Nephron progenitor cell (in vitro differentiated cells): ENCODE measurements around the gene NFATC1.
A peak's percentile ranks its signal among the peaks of the same experiment; 100 is the strongest.

ENCODE experiments used
- DNase-seq: peaks from one replicate; pipeline ENCODE4 v3.0.0; 2021
- H3K27ac Mint-ChIP-seq: 2 replicates; pipeline ENCODE4 v1.8.0; 2021; ENCODE audit warnings: mild to moderate bottlenecking, moderate library complexity, mixed read lengths
- H3K27me3 Mint-ChIP-seq: 2 replicates; pipeline ENCODE4 v1.8.0; 2021; ENCODE audit warnings: mild to moderate bottlenecking, low read depth, mixed read lengths; ENCODE audit not compliant: poor library complexity
- H3K36me3 Mint-ChIP-seq: 2 replicates; pipeline ENCODE4 v1.8.0; 2021; ENCODE audit warnings: low read depth, mixed read lengths
- H3K4me1 Mint-ChIP-seq: 2 replicates; pipeline ENCODE4 v1.8.0; 2021; ENCODE audit warnings: mixed read lengths
- H3K4me3 Mint-ChIP-seq: 2 replicates; pipeline ENCODE4 v1.8.0; 2021; ENCODE audit warnings: mild to moderate bottlenecking, moderate library complexity, mixed read lengths
- H3K9me3 Mint-ChIP-seq: 2 replicates; pipeline ENCODE4 v1.8.0; 2021; ENCODE audit warnings: mild to moderate bottlenecking, moderate library complexity, mixed read lengths
- TF ChIP-seq, protein P1 (sequence below): fragments of 200-600 bp; sonication (generic); IDR thresholded peaks from 2 replicates; pipeline ENCODE4 v1.5.0; 2021; ENCODE audit warnings: antibody characterized with exemption

The NFATC1 gene

DNA sequence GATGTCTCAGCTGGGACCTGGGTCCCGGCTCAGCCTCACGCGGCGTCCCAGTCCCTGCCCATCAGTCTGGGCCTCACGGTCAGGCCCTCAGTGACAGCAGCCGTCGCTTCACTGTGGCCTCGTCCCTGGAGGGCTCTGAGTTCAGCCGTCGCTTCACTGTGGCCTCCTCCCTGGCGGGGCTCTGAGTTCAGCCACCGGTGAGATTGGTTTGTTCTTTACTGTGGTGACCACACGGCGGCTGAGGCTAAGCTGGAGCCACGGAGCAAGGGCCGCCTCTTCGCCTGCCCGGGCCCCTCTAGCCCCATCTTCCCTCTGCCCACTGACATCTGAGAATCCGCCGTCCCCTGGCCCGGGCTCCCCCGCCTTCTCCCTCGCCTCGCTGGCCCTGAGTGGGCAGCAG, 51.2 kb downstream of the NFATC1 start:
- DNase-seq = no peak

DNA sequence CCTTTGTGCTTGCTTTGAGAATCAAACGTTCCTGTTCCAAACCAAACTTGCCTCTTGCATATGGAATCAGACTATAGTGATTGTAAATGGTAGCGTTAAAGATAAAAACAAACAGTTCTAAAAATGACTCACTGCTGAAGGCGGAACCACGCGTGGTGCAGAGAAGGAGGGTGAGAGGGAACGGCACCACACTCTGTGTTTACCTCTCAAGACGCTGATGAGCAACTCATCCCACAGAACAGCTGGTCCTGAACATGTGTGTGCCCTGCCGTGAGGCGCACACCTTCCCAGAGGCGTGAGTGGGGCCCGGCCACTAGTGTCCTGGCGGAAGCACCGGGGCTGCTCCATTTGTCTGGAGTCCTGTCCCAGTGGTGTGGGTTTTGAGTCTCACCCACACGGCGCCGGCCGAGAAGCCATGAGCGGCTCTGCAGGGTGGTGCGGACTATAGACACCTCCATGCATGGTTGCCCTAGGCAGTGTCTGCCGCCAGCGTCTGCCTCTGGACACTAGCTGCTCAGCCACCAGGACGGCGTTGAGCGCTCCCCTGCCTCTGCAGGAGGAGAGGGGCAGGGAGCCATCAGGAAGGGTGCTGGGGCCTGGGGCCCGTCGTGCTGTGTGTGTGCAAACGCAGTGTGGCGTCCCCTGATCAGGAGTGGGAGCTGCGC, 52.1 kb downstream of the NFATC1 start:
- Mint-ChIP-seq H3K4me1 (peaks cover 55% of the 10 kb centered on the region), H3K27ac (no peak overlapping the region), H3K36me3 (no peaks in the 10 kb centered on the region), H3K27me3 (no peaks in the 10 kb centered on the region), H3K9me3 (no peaks in the 10 kb centered on the region), H3K4me3 (no peak overlapping the region)
- DNase-seq = no peak
- TF ChIP-seq, protein P1, sequence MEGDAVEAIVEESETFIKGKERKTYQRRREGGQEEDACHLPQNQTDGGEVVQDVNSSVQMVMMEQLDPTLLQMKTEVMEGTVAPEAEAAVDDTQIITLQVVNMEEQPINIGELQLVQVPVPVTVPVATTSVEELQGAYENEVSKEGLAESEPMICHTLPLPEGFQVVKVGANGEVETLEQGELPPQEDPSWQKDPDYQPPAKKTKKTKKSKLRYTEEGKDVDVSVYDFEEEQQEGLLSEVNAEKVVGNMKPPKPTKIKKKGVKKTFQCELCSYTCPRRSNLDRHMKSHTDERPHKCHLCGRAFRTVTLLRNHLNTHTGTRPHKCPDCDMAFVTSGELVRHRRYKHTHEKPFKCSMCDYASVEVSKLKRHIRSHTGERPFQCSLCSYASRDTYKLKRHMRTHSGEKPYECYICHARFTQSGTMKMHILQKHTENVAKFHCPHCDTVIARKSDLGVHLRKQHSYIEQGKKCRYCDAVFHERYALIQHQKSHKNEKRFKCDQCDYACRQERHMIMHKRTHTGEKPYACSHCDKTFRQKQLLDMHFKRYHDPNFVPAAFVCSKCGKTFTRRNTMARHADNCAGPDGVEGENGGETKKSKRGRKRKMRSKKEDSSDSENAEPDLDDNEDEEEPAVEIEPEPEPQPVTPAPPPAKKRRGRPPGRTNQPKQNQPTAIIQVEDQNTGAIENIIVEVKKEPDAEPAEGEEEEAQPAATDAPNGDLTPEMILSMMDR = no peak

More for the DNA sequence above, 51.2 kb downstream of the NFATC1 start:
- no peaks in the 10 kb centered on the region for H3K27me3 Mint-ChIP-seq
- no peaks in the 10 kb centered on the region for H3K36me3 Mint-ChIP-seq
- H3K4me1 Mint-ChIP-seq = peaks cover 57% of the 10 kb centered on the region
- no peak overlapping the region for H3K4me3 Mint-ChIP-seq
- peak overlapping the region; percentile 83 for H3K27ac Mint-ChIP-seq
- H3K9me3 Mint-ChIP-seq = no peaks in the 10 kb centered on the region
- TF ChIP-seq, protein P1 = no peak

DNA sequence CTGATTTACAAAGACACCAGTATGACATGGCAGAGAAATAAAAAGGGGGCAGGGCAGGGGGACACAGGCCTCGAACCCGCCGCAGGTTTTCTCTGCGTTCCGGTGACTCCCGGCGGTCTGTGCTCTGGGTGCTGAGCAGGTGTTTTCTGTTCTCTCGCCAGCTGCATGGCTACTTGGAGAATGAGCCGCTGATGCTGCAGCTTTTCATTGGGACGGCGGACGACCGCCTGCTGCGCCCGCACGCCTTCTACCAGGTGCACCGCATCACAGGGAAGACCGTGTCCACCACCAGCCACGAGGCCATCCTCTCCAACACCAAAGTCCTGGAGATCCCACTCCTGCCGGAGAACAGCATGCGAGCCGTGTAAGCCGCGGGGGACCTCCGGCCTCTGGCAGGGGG, 52.9 kb downstream of the NFATC1 start:
- Mint-ChIP-seq H3K27me3 (no peaks in the 10 kb centered on the region), H3K9me3 (no peaks in the 10 kb centered on the region), H3K27ac (no peak overlapping the region), H3K4me3 (no peak overlapping the region), H3K4me1 (peaks cover 47% of the 10 kb centered on the region), H3K36me3 (no peaks in the 10 kb centered on the region)
- DNase-seq = no peak
- TF ChIP-seq, protein P1 = no peak

DNA sequence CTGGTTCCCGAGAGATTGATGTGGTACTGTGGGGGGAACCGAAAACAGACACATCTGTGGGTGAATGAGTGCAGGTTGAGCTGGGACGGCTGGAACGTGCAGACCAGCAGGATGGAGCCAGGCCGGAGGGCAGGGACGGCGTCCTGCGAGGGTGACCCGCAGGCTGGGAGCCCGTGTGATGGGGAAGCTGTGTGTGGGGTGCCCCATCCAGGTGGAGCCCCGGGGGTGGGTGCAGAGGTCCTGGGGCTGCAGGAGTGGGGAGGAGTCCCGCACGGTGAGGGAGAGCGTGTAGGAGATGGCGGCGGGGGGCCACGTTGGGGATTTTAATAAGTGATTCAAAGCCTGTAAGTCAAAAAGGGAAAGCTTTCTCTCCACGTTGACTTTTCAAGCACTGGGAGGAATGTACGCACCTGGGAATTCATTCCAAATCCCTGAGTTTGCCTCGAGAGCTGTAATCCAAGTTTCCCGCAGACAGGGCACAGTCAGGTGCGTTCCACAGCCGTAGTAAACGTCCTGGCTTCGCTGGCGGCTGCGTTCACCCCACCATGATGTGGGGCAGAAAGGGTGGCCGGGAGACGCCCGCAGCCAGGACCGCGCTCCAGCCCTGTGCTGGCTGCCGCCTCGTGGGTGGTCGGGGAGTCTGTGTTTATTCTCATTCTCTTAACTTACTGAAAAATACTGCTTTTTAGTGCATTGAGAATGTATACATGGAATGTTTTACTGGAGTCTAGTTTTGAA, 54.0 kb downstream of the NFATC1 start:
- Mint-ChIP-seq H3K36me3 (no peaks in the 10 kb centered on the region), H3K9me3 (no peaks in the 10 kb centered on the region), H3K4me1 (peaks cover 45% of the 10 kb centered on the region), H3K27ac (peak overlapping the region; percentile 25), H3K4me3 (no peak overlapping the region), H3K27me3 (no peaks in the 10 kb centered on the region)
- TF ChIP-seq, protein P1 = no peak
- no peak for DNase-seq

DNA sequence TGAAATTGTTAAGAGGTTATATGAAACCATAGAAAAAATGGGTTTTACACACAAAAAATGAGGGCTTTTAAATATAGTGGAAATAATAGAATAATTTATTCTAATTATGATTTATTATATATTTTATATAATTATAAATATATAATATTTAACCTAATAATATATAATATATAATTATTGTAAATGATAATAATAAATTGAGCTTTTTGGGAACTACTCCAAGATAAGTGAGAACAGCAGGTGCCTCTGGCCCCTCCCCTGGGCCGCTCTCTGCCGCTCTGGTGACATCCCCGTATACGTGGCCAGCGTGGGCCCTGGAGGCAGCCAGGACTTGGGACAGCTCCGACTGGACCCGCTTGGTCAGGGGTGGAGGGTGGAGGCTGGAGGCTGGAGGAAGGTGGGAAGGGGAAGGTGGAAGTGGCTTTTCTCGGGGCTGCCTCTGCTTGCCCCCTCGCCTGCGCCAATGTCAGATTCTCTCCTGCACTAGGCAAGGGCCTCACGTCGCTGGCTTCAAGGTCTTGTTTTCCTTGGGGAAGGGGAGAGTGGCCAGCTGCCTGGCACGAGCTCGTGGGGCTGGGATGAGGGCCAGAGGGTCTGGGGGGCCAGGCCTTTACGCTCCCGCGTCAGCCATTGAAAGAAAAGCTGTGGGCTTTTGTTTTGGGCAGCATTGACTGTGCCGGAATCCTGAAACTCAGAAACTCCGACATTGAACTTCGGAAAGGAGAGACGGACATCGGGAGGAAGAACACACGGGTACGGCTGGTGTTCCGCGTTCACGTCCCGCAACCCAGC, 54.8 kb downstream of the NFATC1 start:
- no peak overlapping the region for H3K27ac Mint-ChIP-seq
- H3K36me3 Mint-ChIP-seq = no peaks in the 10 kb centered on the region
- DNase-seq = no peak
- no peak overlapping the region for H3K4me3 Mint-ChIP-seq
- TF ChIP-seq, protein P1 = no peak
- H3K4me1 Mint-ChIP-seq = peaks cover 38% of the 10 kb centered on the region
- no peaks in the 10 kb centered on the region for H3K9me3 Mint-ChIP-seq
- no peaks in the 10 kb centered on the region for H3K27me3 Mint-ChIP-seq
